ENCODE measurements around the gene CD55. TPM values are rescaled to one million over a fixed set of nuclear protein-coding genes. Genes with fewer than 3 reads are reported as not detected.

CD55 gene
- total and polyA plus RNA-seq, 2 of the 8 experiments (the other 6 are each of a cell fraction or from before 2014, with no cell fraction given): 20.1 to 22.8 TPM

DNA sequence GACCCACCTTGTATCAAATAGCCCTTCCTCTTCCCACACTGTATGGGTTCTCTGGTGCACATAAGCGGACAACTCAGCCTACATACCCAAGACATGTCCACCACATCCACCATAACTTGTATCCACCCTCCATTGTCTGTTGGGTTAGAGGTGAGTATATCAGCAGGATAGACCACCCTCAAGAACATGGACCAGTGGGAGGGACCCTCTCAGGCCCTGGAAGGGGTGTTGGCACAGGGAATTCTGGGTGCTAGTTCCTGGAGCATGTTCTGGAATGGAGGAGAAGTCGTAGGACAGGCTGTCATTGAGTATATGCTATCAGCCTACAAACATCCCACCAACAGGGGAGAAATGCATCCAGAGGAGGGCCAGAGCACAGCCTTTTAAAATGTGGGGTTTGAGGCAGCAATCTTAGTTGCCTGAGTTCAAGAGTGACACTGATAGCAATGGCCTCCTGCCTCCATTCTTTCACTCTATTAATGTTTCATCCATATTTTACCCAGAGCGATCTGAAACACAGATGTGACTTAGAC lies 7.5 kb downstream of the CD55 start (continued):
- no peak for TF ChIP-seq JUN (IDR thresholded peaks at IDR 0.05; ENCODE audit: low read depth, low read length)
